ENCODE measurements around the gene GNG12.
A peak's percentile ranks its signal among the peaks of the same experiment; 100 is the strongest.
"Not testable (repeated sequence)": the region's sequence is repeated elsewhere in the genome, so short reads cannot be mapped to it uniquely, and the experiment has no call there.

The GNG12 gene

DNA sequence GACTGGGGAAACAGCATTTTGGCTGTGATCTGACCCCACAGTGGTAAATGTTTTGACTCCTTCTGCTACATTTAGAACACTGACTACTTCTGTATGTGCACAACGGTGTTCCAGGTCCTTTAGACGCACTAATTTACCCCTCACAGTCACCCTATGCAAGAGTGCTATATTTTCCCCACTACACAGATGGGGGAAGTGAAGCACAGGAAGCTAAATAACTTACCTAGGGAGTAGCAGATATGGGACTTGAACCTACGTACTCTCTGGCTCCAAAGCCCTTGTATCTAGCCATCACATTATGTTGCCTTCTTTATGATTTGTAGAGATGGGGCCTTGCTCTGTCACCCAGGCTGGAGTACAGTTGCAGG is 99.0 kb downstream of the GNG12 start:
- Histone ChIP-seq H3K9ac (0 out of 22 replicates have a peak overlapping the region, but pooled peaks of 1 of the 11 experiments have one; percentile 16), H3K4me2 (peak overlapping the region; percentile 59 to 90 (median 86))
- TF ChIP-seq Cebpa-rat (IDR thresholded peaks at IDR 0.05): no peak

DNA sequence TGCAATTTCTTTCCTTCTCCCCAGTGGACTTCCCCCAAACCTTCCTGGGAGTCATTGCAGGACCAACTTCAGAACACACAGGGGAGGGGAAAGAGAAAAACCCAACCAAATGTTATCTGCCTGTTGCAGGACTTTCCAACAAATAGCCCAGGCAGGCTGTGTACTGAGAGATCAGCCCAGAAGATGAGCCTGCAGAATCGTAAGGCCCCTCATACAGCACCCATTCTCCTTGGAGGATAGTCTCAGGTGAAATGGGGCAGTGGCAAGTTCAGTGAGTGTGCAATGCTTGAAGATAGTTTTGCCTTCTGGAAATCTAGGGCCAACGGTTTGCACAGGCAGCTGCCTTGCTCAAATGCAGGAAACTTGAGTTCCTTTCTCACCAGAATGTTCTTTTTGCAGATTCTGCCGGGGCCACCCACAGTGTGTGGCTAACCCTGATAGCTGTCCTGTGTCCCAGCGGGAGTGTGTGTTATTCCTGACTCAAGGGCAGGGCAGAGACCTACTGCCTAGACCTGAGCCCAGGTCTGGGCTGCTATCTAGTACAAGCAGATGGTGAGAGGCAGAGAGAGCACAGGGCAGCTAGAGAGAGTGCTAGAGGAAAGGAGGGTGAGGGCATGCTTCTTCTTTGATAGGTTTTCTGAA is 99.5 kb downstream of the GNG12 start:
- peak overlapping the region in 1 of 11 experiments; percentile 16; a peak in 1 of 22 replicates for H3K9ac ChIP-seq
- H4K20me1 ChIP-seq: no peaks in the 10 kb centered on the region
- H3K27ac ChIP-seq: peak overlapping the region in 4 of 11 experiments; percentile 0 to 35 (median 26); a peak in 3 of 22 replicates
- H3K9me3 ChIP-seq (replicated peaks in 1 of 11): no peaks in the 10 kb centered on the region
- H3K27me3 ChIP-seq: no peaks in the 10 kb centered on the region
- no peaks in the 10 kb centered on the region; a peak in 1 of 22 replicates for H3K36me3 ChIP-seq
- H3K4me2 ChIP-seq: peak overlapping the region; percentile 59 to 90 (median 86)
- H3K4me1 ChIP-seq: peaks cover 47 to 56% (median 51%) of the 10 kb centered on the region in 10 experiments
- TF ChIP-seq Cebpa-rat (IDR thresholded peaks at IDR 0.05): no peak
- H3K4me3 ChIP-seq: no peak overlapping the region

More for the DNA sequence above, 99.0 kb downstream of the GNG12 start:
- Histone ChIP-seq H3K4me1 (peaks cover 47 to 53% (median 51%) of the 10 kb centered on the region in 10 experiments), H3K27ac (peak overlapping the region in 4 of 11 experiments; percentile 0 to 35 (median 26); a peak in 3 of 22 replicates), H3K27me3 (no peaks in the 10 kb centered on the region), H3K36me3 (no peaks in the 10 kb centered on the region; a peak in 1 of 22 replicates), H3K4me3 (no peak overlapping the region), H4K20me1 (no peaks in the 10 kb centered on the region), H3K9me3 (replicated peaks in 1 of 11) (no peaks in the 10 kb centered on the region)

DNA sequence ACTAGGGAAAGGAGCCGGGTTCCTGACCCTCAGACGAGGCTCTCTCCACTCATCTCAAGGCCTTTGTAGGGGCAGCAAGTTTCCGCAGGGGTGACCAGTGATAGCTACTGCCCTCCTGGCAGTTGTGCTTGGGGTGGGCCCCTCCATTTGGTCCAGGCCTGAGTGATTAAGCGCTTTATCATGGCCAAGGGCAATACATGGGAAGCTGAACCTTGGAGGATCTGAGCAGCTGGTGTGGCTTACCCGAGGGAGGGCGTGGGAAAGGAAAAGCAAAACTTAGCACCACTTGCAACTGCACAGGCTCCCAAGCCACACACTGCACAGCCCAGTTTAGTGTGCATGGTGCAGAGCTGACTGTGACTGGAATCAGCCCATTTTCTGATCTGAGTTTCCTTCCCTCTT is 100.5 kb downstream of the GNG12 start:
- H3K4me1 ChIP-seq: peaks cover 47 to 64% (median 54%) of the 10 kb centered on the region in 10 experiments
- H4K20me1 ChIP-seq: no peaks in the 10 kb centered on the region
- TF ChIP-seq Cebpa-rat (IDR thresholded peaks at IDR 0.05): no peak
- no peaks in the 10 kb centered on the region for H3K36me3 ChIP-seq
- H3K9ac ChIP-seq: no peak overlapping the region
- no peaks in the 10 kb centered on the region for H3K9me3 ChIP-seq (replicated peaks in 1 of 11)
- no peaks in the 10 kb centered on the region for H3K27me3 ChIP-seq
- peak overlapping the region; percentile 47 to 90 (median 86) for H3K4me2 ChIP-seq
- H3K4me3 ChIP-seq: no peak overlapping the region
- peak overlapping the region in 2 of 11 experiments; percentile 11 to 24; a peak in 2 of 22 replicates for H3K27ac ChIP-seq

DNA sequence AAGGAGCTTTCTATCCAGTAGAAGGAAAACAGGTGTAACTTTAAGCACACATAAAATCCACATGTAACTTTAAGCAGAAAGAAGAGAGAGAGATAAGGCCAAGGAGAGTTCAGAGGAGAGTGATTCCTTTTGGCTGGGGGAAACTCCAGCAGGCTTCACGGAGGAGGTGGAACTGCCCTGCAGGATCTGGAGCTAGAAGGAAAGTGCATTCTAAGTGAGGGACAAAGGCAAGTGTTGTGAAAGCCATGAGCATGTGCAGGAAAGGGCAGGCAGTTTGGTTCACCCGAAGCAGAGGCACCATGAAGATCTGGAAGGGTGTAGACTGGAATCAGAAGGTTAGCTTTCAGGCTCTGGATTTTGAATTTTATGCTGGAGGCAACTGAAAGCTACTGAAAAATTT is 101.9 kb downstream of the GNG12 start:
- no peak overlapping the region for H3K4me2 ChIP-seq
- H3K4me3 ChIP-seq: no peak overlapping the region
- H3K36me3 ChIP-seq: no peaks in the 10 kb centered on the region
- H4K20me1 ChIP-seq: no peaks in the 10 kb centered on the region
- no peaks in the 10 kb centered on the region for H3K9me3 ChIP-seq (replicated peaks in 1 of 11)
- H3K9ac ChIP-seq: no peak overlapping the region
- TF ChIP-seq Cebpa-rat (IDR thresholded peaks at IDR 0.05): no peak
- peaks cover 35 to 55% (median 48%) of the 10 kb centered on the region in 10 experiments for H3K4me1 ChIP-seq
- no peaks in the 10 kb centered on the region for H3K27me3 ChIP-seq
- no peak overlapping the region for H3K27ac ChIP-seq

DNA sequence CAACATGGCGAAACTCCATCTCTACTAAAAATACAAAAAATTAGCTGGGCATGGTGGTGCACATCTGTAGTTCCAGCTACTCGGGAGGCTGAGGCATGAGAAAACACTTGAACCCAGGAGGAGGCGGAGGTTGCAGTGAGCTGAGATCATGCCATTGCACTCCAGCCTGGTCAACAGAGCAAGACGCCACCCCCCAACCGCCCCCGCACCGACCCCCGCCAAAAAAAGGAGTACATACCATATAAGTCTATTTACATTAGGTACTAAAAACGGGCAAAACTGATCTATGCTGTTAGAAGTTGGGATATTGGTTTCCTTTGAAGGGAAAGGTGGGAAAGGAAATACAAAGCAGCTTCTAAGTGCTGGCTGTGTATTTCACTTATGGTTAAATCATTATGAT is 103.0 kb downstream of the GNG12 start:
- not testable (repeated sequence) for H3K4me3 ChIP-seq; H3K4me2 ChIP-seq; H3K9me3 ChIP-seq (replicated peaks in 1 of 11); H3K9ac ChIP-seq; H3K27me3 ChIP-seq; H4K20me1 ChIP-seq; H3K27ac ChIP-seq; H3K36me3 ChIP-seq
- peaks cover 30 to 55% (median 40%) of the 10 kb centered on the region in 10 experiments for H3K4me1 ChIP-seq

DNA sequence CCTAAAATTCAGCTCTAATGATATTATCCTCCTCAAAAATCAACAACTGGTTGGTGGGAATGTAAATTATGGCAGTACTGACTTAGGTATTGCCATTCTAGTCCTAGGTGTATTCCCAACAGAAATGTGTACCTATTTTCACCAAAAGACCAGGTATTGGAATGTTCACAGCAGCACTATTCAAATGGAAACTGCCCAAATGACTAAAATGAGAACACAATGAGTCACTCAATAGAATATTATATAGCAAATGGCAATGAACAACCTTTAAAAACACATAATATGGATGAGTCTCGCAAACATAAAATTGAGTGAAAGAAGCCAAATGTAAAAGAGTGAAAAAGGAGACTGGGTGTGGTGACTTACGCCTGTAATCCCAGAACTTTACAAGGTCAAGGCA is 103.4 kb downstream of the GNG12 start:
- no peak for TF ChIP-seq Cebpa-rat (IDR thresholded peaks at IDR 0.05)
- Histone ChIP-seq H3K9me3 (replicated peaks in 1 of 11) (no peaks in the 10 kb centered on the region), H3K9ac (no peak overlapping the region), H3K4me3 (no peak overlapping the region), H3K4me2 (no peak overlapping the region), H3K27ac (no peak overlapping the region), H3K4me1 (peaks cover 26 to 55% (median 38%) of the 10 kb centered on the region in 10 experiments), H3K27me3 (no peaks in the 10 kb centered on the region), H4K20me1 (no peaks in the 10 kb centered on the region), H3K36me3 (no peaks in the 10 kb centered on the region)

DNA sequence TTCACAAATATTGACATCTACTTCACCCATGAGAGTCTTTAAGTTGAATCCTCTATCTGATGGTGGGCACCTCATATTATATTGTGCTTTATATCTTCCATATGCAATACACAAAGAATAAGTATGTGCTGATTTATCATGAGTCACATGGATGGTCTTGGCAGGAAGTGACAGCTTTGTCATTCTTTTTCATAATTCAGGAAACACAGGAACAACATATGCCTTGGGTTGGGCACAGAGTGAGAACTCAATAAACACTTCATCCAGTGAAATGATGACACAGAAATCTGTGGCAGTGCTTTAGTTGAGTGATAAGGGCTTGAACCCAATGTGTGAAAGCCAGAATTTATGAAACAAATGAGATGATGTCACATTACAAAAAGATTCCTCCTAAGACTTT is 107.0 kb downstream of the GNG12 start:
- Histone ChIP-seq H3K4me3 (no peak overlapping the region), H3K27me3 (no peaks in the 10 kb centered on the region), H3K4me2 (peak overlapping the region in 5 of 11 experiments; percentile 1 to 38 (median 22); a peak in 6 of 22 replicates), H3K4me1 (peaks cover 0 to 43% (median 12%) of the 10 kb centered on the region in 10 experiments; a peak in 14 of 20 replicates), H3K9ac (no peak overlapping the region), H3K9me3 (replicated peaks in 1 of 11) (no peaks in the 10 kb centered on the region), H3K27ac (peak overlapping the region in 1 of 11 experiments; percentile 37; a peak in 1 of 22 replicates), H3K36me3 (no peaks in the 10 kb centered on the region), H4K20me1 (no peaks in the 10 kb centered on the region)
- TF ChIP-seq Cebpa-rat (IDR thresholded peaks at IDR 0.05): no peak

DNA sequence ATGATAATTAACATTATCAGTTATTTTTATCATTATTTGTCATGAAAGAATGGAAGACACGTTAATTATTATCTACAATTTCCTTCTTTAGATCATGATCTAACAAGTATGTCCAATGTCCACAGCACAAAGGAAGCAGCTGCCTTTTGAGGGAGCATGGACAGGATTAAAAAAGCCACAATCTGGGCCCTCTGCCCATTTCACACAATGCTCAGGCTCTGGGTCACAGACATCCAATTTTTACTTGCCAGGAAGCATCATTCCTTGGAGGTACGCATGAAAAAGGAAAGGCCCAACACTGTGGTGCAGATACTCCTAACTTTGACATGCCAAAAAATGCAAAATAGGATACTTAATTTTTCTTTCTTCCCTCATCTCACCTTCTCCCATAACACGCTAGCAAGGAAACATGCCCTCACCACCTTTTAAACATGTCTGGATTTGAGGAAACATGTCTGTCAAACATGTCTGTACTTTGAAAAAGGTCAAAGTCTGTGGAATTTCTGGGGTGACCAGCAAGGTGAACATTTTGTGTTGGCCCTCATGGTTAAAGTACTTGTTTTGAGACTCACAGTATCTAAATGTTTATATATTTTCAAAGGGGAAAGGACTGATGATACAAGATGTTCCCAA is 108.2 kb downstream of the GNG12 start:
- peaks cover 0 to 43% (median 13%) of the 10 kb centered on the region in 10 experiments; a peak in 15 of 20 replicates for H3K4me1 ChIP-seq
- H4K20me1 ChIP-seq: no peaks in the 10 kb centered on the region
- no peak for TF ChIP-seq Cebpa-rat (IDR thresholded peaks at IDR 0.05)
- peak overlapping the region in 3 of 11 experiments; percentile 21 to 31 (median 23); a peak in 3 of 22 replicates for H3K4me2 ChIP-seq
- no peaks in the 10 kb centered on the region for H3K9me3 ChIP-seq (replicated peaks in 1 of 11)
- no peak overlapping the region for H3K4me3 ChIP-seq
- H3K36me3 ChIP-seq: no peaks in the 10 kb centered on the region
- no peak overlapping the region for H3K9ac ChIP-seq
- H3K27ac ChIP-seq: no peak overlapping the region
- H3K27me3 ChIP-seq: no peaks in the 10 kb centered on the region

DNA sequence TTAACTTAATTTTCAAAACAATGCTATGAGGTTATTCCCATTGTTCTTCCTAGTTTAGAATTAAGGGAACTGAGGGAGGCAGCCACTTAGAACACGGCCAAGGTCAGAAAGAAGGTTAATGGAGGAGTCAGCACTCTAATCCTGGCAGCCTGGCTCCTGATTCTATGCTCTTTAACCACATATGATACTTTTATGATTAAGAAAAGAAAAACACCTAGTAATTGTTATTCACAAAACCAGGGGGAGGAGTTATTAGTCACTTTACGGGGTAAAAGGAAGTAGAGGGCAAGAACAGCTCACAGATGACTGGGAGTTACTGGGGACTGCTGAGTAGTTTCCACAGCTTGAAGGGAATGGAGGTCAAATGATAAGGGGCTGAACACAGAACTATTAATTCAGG is 109.6 kb downstream of the GNG12 start:
- H3K4me1 ChIP-seq: peaks cover 0 to 43% (median 13%) of the 10 kb centered on the region in 10 experiments; a peak in 15 of 20 replicates
- no peaks in the 10 kb centered on the region for H3K36me3 ChIP-seq
- H3K27ac ChIP-seq: peak overlapping the region in 1 of 11 experiments; percentile 26; a peak in 1 of 22 replicates
- peak overlapping the region in 3 of 11 experiments; percentile 45 to 66 (median 45); a peak in 6 of 22 replicates for H3K4me2 ChIP-seq
- TF ChIP-seq Cebpa-rat (IDR thresholded peaks at IDR 0.05): no peak
- H3K27me3 ChIP-seq: no peaks in the 10 kb centered on the region
- H3K4me3 ChIP-seq: no peak overlapping the region
- H3K9ac ChIP-seq: no peak overlapping the region
- H4K20me1 ChIP-seq: no peaks in the 10 kb centered on the region
- no peaks in the 10 kb centered on the region for H3K9me3 ChIP-seq (replicated peaks in 1 of 11)
